Suprapubic skin (tissue), 3 donors: ENCODE data around the gene NCDN.

Experiments
- CTCF ChIP-seq, 2 donors: fragments of 200-600 bp in 1 of 2; fragments of 450-650 bp in 1 of 2; sonication (generic) in 1 of 2; IDR thresholded peaks; one replicate each; pipeline ENCODE4 v1.5.1; 2016 to 2019; ENCODE audit warnings: antibody characterized with exemption in 2 of 2, mild to moderate bottlenecking in 1 of 2, moderate library complexity in 1 of 2
- EP300 ChIP-seq: sonication (generic); formaldehyde crosslinking; IDR thresholded peaks from one replicate; pipeline ENCODE4 v1.6.1; 2017; ENCODE audit warnings: antibody characterized with exemption
- POLR2A ChIP-seq, 2 donors: fragments of 450-650 bp; IDR thresholded peaks; one replicate each; pipeline ENCODE4 v1.6.1; 2017; ENCODE audit warnings: antibody characterized with exemption in 2 of 2, mild to moderate bottlenecking in 2 of 2, moderate library complexity in 2 of 2

GRCh38 chr1:35589516-35590427, 32.2 kb downstream of the NCDN start:
- no peak for TF ChIP-seq POLR2A (IDR thresholded peaks at IDR 0.05)
- TF ChIP-seq CTCF (IDR thresholded peaks at IDR 0.05), result no peak
- no peak for TF ChIP-seq EP300
